SJSA1 (cell line): ENCODE data around the gene OR4K17. TPM values are rescaled to one million over a fixed set of nuclear protein-coding genes. Genes with fewer than 3 reads are reported as not detected.

Experiments used
- total RNA-seq: library from RNA; depleted of rRNA; stranded (reverse); fragments of >200 nt; shearing (Covaris generic); gene quantifications from 2 replicates; pipeline ENCODE4 v1.2.3, GENCODE V29; 2014; rRNA removed

OR4K17 gene
- total RNA-seq, 1 experiment from 2014 or later, result not detected

Other genes with a start within 250 kb of the OR4K17 start
- gene OR4K2, start 235.6 kb upstream of the OR4K17 start, total RNA-seq, result not detected in 2 replicates
- gene OR4K5, start 190.1 kb upstream of the OR4K17 start, total RNA-seq, result not detected in 2 replicates
- gene OR4K1, start 179.8 kb upstream of the OR4K17 start, total RNA-seq, result not detected in 2 replicates
- gene OR4K15, start 135.1 kb upstream of the OR4K17 start, total RNA-seq, result not detected in 2 replicates
- not detected in 2 replicates for gene OR4Q2, start 108.6 kb upstream of the OR4K17 start, total RNA-seq
- gene OR4K14, start 91.4 kb upstream of the OR4K17 start, total RNA-seq, result not detected in 2 replicates
- gene OR4K13, start 74.7 kb upstream of the OR4K17 start, total RNA-seq, result not detected in 2 replicates
- not detected in 2 replicates for gene OR4L1, start 50.7 kb upstream of the OR4K17 start, total RNA-seq
- not detected in 2 replicates for gene OR4N5, start 28.1 kb downstream of the OR4K17 start, total RNA-seq
- gene OR11G2, start 80.2 kb downstream of the OR4K17 start, total RNA-seq, result not detected in 2 replicates
- not detected in 2 replicates for gene OR11H6, start 113.0 kb downstream of the OR4K17 start, total RNA-seq
- not detected in 2 replicates for gene OR11H7, start 118.2 kb downstream of the OR4K17 start, total RNA-seq
- not detected in 2 replicates for gene OR11H4, start 128.5 kb downstream of the OR4K17 start, total RNA-seq
- gene TTC5, start 195.2 kb downstream of the OR4K17 start, total RNA-seq, result 9.9 and 20.7 TPM in 2 replicates
- gene CCNB1IP1, start 222.5 kb downstream of the OR4K17 start, total RNA-seq, result 33.0 and 51.8 TPM in 2 replicates
- gene PARP2, start 232.9 kb downstream of the OR4K17 start, total RNA-seq, result 16.2 and 34.2 TPM in 2 replicates